ENCODE measurements around the gene MORF4L1. TPM values are rescaled to one million over a fixed set of nuclear protein-coding genes. Genes with fewer than 3 reads are reported as not detected.

Gene MORF4L1
- polyA plus RNA-seq, 3 donors, result 691 to 792 (median 739) TPM

- DNase-seq (ENCODE audit: extremely low read depth in 1 of 11, low read depth in 9 of 11, low spot score in 4 of 11), result no peak
These were observed 58.1 kb downstream of the MORF4L1 start for GRCh38 chr15:78930577-78931388.

- no peak for DNase-seq (ENCODE audit: extremely low read depth in 1 of 11, low read depth in 9 of 11, low spot score in 4 of 11)
These were observed 59.0 kb downstream of the MORF4L1 start for GRCh38 chr15:78931439-78932257.

GRCh38 chr15:78932258-78932808 lies 59.6 kb downstream of the MORF4L1 start:
- DNase-seq (ENCODE audit: extremely low read depth in 1 of 11, low read depth in 9 of 11, low spot score in 4 of 11), result no peak

- no peak for DNase-seq (ENCODE audit: extremely low read depth in 1 of 11, low read depth in 9 of 11, low spot score in 4 of 11)
These were observed 60.6 kb downstream of the MORF4L1 start for GRCh38 chr15:78933187-78933822.

- DNase-seq (ENCODE audit: extremely low read depth in 1 of 11, low read depth in 9 of 11, low spot score in 4 of 11), result no peak
These were observed 61.3 kb downstream of the MORF4L1 start for GRCh38 chr15:78933823-78934654.

- no peak for DNase-seq (ENCODE audit: extremely low read depth in 1 of 11, low read depth in 9 of 11, low spot score in 4 of 11)
These were observed 61.9 kb downstream of the MORF4L1 start for GRCh38 chr15:78934655-78935023.

GRCh38 chr15:78937132-78937739 lies 64.5 kb downstream of the MORF4L1 start:
- DNase-seq (ENCODE audit: extremely low read depth in 1 of 11, low read depth in 9 of 11, low spot score in 4 of 11), result no peak

GRCh38 chr15:78938658-78939488 lies 66.2 kb downstream of the MORF4L1 start:
- DNase-seq (ENCODE audit: extremely low read depth in 1 of 11, low read depth in 9 of 11, low spot score in 4 of 11), result no peak

GRCh38 chr15:78942741-78943140 lies 70.1 kb downstream of the MORF4L1 start:
- no peak for DNase-seq (ENCODE audit: extremely low read depth in 1 of 11, low read depth in 9 of 11, low spot score in 4 of 11)

- no peak for DNase-seq (ENCODE audit: extremely low read depth in 1 of 11, low read depth in 9 of 11, low spot score in 4 of 11)
These were observed 71.0 kb downstream of the MORF4L1 start for GRCh38 chr15:78943692-78944091.

GRCh38 chr15:78944202-78944625 lies 71.5 kb downstream of the MORF4L1 start:
- no peak for DNase-seq (ENCODE audit: extremely low read depth in 1 of 11, low read depth in 9 of 11, low spot score in 4 of 11)

GRCh38 chr15:78944669-78945407 lies 72.1 kb downstream of the MORF4L1 start, which contains the start of gene CTSH:
CTSH (minus strand) TSS chr15:78945046; CDS start chr15:78944981, 65 bp downstream.
- peak in 4 of 11 donors; percentile 59 to 72 (median 68) for DNase-seq (ENCODE audit: extremely low read depth in 1 of 11, low read depth in 9 of 11, low spot score in 4 of 11)

GRCh38 chr15:78946493-78946892 lies 73.8 kb downstream of the MORF4L1 start:
- DNase-seq (ENCODE audit: extremely low read depth in 1 of 11, low read depth in 9 of 11, low spot score in 4 of 11), result no peak

GRCh38 chr15:78947506-78947905 lies 74.8 kb downstream of the MORF4L1 start:
- DNase-seq (ENCODE audit: extremely low read depth in 1 of 11, low read depth in 9 of 11, low spot score in 4 of 11), result no peak
